ENCODE results near the gene U2AF2. TPM values are rescaled to one million over a fixed set of nuclear protein-coding genes. Genes with fewer than 3 reads are reported as not detected.

The U2AF2 gene
- total and polyA plus RNA-seq, 2 experiments from 2014 or later, result 73.1 to 233 TPM

DNA sequence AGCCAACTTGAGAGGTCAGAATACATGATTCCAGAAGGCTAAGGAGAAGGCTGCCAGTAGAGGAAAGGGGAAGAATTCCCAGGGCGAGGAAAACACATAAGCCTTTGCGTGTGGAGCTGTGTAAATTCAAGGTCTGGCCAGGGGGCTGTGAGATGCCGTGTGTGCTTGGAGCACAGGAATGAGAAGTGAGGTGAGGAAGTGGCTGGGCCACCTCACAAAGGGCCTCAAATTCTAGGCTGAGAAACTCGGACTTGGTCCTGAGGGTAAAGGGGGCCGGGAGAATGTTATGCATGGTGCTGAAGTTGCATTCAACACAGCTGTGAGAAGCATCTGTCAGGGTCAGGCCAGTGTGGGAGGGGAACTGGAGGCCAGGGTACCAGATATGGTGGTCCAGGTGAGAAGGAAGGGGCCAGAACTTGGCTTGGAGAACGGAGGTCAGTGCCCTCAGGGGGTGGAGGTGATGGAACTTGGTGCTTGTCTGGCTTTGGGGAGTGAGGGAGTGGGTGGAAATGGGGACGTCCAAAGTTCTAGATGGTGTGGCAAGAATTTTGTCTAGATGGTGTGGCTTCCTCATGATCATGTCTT lies 18.9 kb upstream of the U2AF2 start:
- Histone ChIP-seq H3K4me3 (peak overlapping the region; percentile 84), H3F3A (replicated peaks; ENCODE audit: low read depth) (peaks cover 25% of the 10 kb centered on the region), H4K20me1 (replicated peaks; ENCODE audit: insufficient read depth) (peaks cover 5% of the 10 kb centered on the region; the same call in 1 of the 2 replicates), H3K79me2 (replicated peaks; ENCODE audit: insufficient read depth) (peaks cover 17% of the 10 kb centered on the region), H3K4me1 (ENCODE audit: insufficient read depth) (peaks cover 9% of the 10 kb centered on the region), H3K4me2 (peak overlapping the region; percentile 98), H3K27ac (ENCODE audit: low read depth) (no peak overlapping the region), H3K27me3 (ENCODE audit: insufficient read depth) (no peaks in the 10 kb centered on the region), H3K36me3 (ENCODE audit: insufficient read depth) (no peaks in the 10 kb centered on the region), H2AFZ (no peak overlapping the region), H3K9me2 (ENCODE audit: insufficient read depth) (peaks cover 3% of the 10 kb centered on the region; the same call in 1 of the 2 replicates)
- peak overlapping the region; percentile 100 for H3K4me3 Mint-ChIP-seq
- H3K4me1 Mint-ChIP-seq, result peaks cover 30% of the 10 kb centered on the region
- TF ChIP-seq, protein P1, sequence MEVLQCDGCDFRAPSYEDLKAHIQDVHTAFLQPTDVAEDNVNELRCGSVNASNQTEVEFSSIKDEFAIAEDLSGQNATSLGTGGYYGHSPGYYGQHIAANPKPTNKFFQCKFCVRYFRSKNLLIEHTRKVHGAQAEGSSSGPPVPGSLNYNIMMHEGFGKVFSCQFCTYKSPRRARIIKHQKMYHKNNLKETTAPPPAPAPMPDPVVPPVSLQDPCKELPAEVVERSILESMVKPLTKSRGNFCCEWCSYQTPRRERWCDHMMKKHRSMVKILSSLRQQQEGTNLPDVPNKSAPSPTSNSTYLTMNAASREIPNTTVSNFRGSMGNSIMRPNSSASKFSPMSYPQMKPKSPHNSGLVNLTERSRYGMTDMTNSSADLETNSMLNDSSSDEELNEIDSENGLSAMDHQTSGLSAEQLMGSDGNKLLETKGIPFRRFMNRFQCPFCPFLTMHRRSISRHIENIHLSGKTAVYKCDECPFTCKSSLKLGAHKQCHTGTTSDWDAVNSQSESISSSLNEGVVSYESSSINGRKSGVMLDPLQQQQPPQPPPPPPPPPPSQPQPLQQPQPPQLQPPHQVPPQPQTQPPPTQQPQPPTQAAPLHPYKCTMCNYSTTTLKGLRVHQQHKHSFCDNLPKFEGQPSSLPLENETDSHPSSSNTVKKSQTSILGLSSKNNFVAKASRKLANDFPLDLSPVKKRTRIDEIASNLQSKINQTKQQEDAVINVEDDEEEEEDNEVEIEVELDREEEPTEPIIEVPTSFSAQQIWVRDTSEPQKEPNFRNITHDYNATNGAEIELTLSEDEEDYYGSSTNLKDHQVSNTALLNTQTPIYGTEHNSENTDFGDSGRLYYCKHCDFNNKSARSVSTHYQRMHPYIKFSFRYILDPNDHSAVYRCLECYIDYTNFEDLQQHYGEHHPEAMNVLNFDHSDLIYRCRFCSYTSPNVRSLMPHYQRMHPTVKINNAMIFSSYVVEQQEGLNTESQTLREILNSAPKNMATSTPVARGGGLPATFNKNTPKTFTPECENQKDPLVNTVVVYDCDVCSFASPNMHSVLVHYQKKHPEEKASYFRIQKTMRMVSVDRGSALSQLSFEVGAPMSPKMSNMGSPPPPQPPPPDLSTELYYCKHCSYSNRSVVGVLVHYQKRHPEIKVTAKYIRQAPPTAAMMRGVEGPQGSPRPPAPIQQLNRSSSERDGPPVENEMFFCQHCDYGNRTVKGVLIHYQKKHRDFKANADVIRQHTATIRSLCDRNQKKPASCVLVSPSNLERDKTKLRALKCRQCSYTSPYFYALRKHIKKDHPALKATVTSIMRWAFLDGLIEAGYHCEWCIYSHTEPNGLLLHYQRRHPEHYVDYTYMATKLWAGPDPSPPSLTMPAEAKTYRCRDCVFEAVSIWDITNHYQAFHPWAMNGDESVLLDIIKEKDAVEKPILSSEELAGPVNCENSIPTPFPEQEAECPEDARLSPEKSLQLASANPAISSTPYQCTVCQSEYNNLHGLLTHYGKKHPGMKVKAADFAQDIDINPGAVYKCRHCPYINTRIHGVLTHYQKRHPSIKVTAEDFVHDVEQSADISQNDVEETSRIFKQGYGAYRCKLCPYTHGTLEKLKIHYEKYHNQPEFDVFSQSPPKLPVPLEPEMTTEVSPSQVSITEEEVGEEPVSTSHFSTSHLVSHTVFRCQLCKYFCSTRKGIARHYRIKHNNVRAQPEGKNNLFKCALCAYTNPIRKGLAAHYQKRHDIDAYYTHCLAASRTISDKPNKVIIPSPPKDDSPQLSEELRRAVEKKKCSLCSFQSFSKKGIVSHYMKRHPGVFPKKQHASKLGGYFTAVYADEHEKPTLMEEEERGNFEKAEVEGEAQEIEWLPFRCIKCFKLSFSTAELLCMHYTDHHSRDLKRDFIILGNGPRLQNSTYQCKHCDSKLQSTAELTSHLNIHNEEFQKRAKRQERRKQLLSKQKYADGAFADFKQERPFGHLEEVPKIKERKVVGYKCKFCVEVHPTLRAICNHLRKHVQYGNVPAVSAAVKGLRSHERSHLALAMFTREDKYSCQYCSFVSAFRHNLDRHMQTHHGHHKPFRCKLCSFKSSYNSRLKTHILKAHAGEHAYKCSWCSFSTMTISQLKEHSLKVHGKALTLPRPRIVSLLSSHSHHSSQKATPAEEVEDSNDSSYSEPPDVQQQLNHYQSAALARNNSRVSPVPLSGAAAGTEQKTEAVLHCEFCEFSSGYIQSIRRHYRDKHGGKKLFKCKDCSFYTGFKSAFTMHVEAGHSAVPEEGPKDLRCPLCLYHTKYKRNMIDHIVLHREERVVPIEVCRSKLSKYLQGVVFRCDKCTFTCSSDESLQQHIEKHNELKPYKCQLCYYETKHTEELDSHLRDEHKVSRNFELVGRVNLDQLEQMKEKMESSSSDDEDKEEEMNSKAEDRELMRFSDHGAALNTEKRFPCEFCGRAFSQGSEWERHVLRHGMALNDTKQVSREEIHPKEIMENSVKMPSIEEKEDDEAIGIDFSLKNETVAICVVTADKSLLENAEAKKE (CRISPR knock-in tag; IDR thresholded peaks at IDR 0.05), result no peak
- TF ChIP-seq POLR2AphosphoS5 (IDR thresholded peaks at IDR 0.05; ENCODE audit: low read depth), result no peak
- no peak for TF ChIP-seq EZH2phosphoT487 (IDR thresholded peaks at IDR 0.05; ENCODE audit: unreplicated experiment)
- TF ChIP-seq JUNB (IDR thresholded peaks at IDR 0.05; ENCODE audit: unreplicated experiment), result no peak
- TF ChIP-seq, protein P2, sequence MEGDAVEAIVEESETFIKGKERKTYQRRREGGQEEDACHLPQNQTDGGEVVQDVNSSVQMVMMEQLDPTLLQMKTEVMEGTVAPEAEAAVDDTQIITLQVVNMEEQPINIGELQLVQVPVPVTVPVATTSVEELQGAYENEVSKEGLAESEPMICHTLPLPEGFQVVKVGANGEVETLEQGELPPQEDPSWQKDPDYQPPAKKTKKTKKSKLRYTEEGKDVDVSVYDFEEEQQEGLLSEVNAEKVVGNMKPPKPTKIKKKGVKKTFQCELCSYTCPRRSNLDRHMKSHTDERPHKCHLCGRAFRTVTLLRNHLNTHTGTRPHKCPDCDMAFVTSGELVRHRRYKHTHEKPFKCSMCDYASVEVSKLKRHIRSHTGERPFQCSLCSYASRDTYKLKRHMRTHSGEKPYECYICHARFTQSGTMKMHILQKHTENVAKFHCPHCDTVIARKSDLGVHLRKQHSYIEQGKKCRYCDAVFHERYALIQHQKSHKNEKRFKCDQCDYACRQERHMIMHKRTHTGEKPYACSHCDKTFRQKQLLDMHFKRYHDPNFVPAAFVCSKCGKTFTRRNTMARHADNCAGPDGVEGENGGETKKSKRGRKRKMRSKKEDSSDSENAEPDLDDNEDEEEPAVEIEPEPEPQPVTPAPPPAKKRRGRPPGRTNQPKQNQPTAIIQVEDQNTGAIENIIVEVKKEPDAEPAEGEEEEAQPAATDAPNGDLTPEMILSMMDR (conservative IDR thresholded peaks at IDR 0.05; ENCODE audit: low read depth in 2 of 2), result no peak
- TF ChIP-seq EZH2 (IDR thresholded peaks at IDR 0.05; ENCODE audit: low read depth, unreplicated experiment), result no peak
- no peak for TF ChIP-seq STAT1 (IDR thresholded peaks at IDR 0.05; ENCODE audit: unreplicated experiment)
- no peak for TF ChIP-seq CREB1 (CRISPR knock-in tag; IDR thresholded peaks at IDR 0.05; ENCODE audit: low read depth)
- TF ChIP-seq, protein P3, sequence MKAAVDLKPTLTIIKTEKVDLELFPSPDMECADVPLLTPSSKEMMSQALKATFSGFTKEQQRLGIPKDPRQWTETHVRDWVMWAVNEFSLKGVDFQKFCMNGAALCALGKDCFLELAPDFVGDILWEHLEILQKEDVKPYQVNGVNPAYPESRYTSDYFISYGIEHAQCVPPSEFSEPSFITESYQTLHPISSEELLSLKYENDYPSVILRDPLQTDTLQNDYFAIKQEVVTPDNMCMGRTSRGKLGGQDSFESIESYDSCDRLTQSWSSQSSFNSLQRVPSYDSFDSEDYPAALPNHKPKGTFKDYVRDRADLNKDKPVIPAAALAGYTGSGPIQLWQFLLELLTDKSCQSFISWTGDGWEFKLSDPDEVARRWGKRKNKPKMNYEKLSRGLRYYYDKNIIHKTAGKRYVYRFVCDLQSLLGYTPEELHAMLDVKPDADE (IDR thresholded peaks at IDR 0.05), result no peak
- no peak for TF ChIP-seq ZNF114 (CRISPR knock-in tag; IDR thresholded peaks at IDR 0.05)
- TF ChIP-seq, protein P4, sequence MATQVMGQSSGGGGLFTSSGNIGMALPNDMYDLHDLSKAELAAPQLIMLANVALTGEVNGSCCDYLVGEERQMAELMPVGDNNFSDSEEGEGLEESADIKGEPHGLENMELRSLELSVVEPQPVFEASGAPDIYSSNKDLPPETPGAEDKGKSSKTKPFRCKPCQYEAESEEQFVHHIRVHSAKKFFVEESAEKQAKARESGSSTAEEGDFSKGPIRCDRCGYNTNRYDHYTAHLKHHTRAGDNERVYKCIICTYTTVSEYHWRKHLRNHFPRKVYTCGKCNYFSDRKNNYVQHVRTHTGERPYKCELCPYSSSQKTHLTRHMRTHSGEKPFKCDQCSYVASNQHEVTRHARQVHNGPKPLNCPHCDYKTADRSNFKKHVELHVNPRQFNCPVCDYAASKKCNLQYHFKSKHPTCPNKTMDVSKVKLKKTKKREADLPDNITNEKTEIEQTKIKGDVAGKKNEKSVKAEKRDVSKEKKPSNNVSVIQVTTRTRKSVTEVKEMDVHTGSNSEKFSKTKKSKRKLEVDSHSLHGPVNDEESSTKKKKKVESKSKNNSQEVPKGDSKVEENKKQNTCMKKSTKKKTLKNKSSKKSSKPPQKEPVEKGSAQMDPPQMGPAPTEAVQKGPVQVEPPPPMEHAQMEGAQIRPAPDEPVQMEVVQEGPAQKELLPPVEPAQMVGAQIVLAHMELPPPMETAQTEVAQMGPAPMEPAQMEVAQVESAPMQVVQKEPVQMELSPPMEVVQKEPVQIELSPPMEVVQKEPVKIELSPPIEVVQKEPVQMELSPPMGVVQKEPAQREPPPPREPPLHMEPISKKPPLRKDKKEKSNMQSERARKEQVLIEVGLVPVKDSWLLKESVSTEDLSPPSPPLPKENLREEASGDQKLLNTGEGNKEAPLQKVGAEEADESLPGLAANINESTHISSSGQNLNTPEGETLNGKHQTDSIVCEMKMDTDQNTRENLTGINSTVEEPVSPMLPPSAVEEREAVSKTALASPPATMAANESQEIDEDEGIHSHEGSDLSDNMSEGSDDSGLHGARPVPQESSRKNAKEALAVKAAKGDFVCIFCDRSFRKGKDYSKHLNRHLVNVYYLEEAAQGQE (IDR thresholded peaks at IDR 0.05; ENCODE audit: unreplicated experiment), result no peak
- TF ChIP-seq NANOG (IDR thresholded peaks at IDR 0.05; ENCODE audit: borderline replicate concordance), result no peak
- no peak for TF ChIP-seq ZNF331 (CRISPR knock-in tag; IDR thresholded peaks at IDR 0.05; ENCODE audit: low read depth)
- ATAC-seq (no peak), DNase-seq (ENCODE audit: low spot score) (no peak)
- peaks cover 24% of the 10 kb centered on the region for H3K27me3 Mint-ChIP-seq (ENCODE audit: insufficient read depth, low read depth, poor library complexity)
- H3K36me3 Mint-ChIP-seq (ENCODE audit: low read depth), result peaks cover 20% of the 10 kb centered on the region
- H3K27ac Mint-ChIP-seq, result 0 out of 2 replicates have a peak overlapping the region, but pooled peaks have one; percentile 99
- H3K9me3 Mint-ChIP-seq, result peaks cover 11% of the 10 kb centered on the region

All from GM23338 (cell line).